HG03196 (cell line): ENCODE results near the gene UBL7.
"Not testable (repeated sequence)": the region's sequence is repeated elsewhere in the genome, so short reads cannot be mapped to it uniquely, and the experiment has no call there.

Experiments used
- ATAC-seq: cut with Tn5 transposase; IDR thresholded peaks from one replicate; pipeline ENCODE4 v1.9.1; 2021; ENCODE audit not compliant: unreplicated experiment

UBL7 gene

GRCh38 chr15:74464216-74464615 is 3.3 kb upstream of the UBL7 start:
- ATAC-seq, result no peak

DNA sequence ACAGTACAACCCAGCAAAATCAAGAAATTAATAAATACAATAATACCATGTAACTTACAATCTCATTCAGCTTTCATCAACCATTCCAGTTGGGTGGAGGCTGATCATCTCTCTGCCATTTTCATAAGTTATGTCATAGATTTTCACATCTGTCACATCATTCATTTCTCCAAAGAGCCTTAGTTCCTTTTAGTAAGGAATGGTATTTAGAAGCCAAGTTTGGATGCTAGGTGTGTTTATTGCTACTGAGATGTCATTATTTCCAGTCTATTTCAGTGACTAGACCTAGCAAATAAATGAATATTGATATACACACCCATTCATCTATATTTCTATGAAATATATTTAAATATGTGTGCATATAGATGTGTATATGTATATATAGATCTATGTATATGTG is 2.7 kb upstream of the UBL7 start:
- no peak for ATAC-seq

DNA sequence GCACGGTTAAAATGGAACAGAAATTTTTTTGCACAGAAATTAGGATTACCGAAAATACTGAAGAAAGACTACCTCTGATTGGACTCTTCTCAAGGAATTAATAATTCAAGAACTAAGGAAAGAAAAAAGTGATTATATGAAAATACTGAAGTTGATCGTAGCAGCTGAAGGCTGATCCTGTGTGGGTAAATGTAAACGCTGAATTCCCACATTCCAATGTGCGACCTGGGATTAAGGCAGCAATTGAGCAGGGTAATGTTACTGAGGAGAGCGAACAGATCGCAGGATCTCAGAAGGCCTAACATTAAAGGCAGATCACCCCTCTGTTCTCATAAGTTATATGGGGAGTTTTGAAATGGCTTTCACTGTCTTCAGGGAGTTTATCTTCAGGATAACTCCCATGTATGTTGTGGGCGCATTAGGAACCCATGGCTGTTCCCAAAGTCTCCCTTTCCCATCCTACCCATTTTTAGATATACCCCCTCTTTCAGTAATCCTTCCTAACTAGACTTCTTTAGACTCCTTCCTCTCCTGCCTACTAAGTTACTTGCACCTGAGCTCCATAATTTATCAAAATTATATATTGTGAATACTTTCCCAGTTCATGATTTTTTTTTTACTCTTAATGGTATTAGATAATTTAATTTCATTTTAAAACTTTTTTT is 1.0 kb upstream of the UBL7 start:
- ATAC-seq, result no peak

- no peak for ATAC-seq
These were observed 662 bp downstream of the UBL7 start for GRCh38 chr15:74460298-74460697.

DNA sequence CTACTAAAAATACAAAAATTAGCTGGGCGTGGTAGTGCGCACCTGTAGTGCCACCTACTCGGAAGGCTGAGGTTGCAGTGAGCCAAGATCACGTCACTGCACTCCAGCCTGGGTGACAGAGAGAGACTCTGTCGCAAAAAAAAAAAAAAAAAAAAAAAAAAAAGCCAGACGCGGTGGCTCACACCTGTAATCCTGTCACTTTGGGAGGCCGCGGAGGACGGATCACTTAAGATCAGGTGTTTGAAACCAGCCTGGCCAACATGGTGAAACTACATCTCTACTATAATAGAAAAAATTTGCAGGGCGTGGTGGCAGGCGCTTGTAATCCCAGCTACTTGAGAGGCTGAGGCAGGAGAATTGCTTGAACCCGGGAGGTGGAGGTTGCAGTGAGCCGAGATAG is 1.2 kb downstream of the UBL7 start:
- ATAC-seq, result not testable (repeated sequence)

DNA sequence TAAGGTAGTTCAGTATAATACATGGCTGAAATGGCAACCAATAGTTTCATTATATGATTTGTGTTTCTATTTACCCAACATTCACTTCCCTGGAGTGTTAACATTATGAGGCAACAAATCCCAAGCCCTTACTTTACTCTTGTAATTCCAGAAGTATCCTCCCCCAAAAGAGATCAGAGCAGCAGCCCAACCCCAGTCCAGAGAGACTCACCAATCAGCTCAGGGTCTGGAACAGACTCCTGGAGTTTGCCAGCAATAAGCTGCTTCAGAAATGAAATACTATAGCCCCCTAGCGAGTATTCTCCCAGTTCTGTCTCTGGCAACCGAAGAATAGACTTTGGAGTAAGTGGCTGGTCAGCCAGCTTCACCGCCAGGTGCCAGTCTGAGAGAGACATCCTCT is 2.5 kb downstream of the UBL7 start:
- ATAC-seq, result no peak

DNA sequence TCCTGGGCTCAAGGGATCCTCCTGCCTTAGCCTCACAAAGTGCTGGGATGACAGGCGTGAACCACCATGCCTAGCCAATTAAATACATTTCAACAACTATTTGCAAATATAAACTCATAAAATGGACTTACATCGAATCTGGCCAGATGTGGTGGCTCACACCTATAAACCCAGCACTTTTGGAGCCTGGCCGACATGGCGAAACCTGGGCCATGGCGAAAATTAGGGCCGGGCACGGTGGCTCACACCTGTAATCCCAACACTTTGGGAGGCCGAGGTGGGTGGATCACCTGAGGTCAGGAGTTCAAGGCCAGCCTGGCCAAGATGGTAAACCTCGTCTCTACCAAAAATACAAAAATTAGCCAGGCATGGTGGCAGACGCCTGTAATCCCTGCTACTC is 3.9 kb downstream of the UBL7 start:
- not testable (repeated sequence) for ATAC-seq

DNA sequence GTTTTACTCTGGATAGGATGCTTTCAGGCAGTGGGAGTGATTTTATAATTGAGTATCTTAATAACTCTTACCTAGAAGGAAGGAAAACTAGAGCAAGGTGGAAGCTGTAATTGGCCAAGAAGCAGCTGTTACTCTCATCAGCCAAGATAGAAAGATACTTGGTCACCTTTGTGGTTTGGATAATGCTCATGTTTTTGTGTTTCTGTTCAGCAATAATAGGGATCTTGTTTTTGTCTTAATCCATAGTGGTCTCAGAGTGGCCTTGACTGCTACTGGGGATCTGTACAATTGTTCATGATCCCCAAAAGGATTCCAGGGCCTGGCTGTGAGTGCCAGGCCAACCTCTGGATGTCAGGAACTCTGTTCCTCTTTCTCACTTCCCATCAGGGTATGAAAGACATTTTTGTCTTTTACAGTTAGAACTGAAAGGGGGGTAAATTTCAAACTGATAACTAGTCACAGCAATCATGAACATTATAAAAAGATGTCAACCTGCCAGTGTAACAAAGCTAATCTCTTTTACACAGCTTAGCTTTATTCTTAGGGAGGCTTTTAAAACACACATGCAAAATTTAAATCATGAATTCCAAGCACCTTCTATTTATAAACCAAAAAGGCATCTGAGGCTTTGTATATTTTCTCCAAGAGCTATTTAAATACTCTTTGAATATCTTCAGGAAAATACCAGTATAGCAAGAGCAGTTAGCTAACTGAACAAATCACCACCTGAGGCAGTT is 6.0 kb downstream of the UBL7 start:
- no peak for ATAC-seq

DNA sequence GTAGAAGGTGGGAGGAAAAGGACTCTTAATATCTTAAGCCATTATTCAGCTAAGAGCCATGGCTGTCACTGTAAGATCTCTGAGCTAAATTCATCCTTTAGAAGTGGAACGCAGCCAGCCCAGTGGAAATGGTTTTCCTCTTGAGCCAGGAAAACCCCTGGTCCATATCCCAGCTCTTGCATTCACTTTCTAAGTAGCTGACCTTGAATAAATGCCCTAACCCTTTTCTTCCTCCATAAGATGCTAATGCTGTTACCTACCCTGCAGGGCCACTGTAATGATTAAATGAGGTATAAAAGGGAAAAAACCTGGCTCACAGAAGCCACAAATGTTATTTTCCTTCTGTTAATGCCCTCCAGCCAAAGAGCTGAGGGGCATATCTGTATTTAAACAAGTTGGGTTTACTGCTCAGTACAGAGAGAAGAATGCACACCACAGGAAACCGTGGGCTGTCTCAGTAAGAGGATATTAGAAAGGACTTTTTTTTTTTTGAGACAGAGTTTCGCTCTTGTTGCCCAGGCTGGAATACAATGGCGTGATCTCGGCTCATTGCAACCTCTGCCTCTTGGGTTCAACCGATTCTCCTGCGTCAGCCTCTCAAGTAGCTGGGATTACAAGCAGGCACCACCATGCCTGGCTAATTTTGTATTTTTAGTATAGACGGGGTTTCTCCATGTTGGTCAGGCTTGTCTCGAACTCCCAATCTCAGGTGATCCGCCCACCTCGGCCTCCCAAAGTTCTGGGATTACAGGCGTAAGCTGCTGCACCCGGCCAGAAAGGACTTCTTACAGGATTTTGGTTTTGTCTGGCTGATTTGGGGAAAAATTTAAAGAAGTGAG is 6.8 kb downstream of the UBL7 start:
- ATAC-seq, result no peak

DNA sequence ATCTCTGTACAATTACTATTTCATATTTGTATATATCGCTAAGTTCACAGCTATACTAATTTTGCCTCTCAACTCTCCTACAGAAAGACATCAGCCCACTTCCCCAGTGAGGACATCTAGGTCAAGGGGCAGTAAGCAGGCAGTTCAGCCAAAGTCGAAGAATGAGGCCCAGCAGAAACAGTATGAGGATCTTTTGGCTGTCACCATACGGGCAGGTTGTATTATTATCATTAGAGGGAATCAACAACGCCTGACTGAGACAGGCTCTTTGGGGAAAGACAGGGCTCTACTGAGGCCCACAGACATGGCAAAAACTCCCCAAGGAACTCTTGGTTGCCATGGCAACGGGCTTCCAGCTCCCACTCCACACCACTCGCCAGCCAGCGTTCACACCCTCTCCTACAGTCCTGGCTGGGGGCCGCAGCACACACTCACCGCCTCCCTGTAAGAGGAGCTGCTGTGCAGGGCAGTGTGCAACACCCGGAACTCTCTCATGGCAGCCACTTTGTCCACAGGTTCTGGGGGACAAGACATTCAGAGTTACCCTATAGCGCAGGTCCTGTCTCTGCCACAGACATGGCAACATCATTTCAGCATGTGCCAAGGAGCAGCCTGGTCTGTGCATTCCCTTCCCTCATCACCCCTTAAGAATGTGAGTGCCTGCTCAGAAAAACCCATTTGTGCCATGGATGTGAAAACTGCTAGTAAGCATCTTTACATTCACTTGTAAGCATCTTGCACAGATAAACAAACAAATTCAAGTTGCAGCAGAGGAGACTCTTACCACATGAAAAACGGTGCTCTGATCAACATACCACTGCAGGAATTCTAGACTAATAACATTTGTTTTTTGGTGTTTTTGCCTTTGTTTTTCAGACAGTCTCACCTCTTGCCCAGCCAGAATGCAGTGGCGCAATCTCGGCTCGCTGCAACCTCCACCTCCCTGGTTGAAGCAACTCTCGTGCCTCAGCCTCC is 8.8 kb downstream of the UBL7 start:
- ATAC-seq, result no peak

- ATAC-seq, result no peak
These were observed 9.6 kb downstream of the UBL7 start for GRCh38 chr15:74451322-74451721.

DNA sequence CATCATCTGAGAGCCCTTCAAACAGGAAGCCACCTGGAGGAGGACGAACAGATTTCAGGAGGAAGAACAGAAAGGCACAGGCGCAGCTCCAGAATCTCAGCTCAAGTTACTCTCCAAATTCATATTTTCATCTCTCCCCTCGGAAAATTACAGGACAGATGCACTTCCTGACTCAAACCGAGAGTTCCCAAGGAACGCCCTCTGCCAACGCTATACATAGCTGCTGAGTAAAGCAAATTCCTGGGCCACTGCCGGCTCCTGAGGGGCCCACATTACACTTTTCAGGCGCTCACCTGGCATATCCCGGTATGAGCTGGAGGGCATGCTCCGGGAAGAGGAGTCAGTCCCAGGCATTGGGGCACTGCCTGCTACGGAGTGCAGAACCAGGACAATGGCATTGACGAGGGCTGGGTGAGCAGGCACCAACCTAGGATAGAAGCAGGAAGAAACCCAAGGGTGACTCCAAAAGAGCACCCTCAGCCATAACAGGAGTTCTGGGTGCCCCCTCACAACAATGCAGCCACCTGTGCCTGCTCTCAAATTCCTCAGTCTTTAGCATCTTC is 11.2 kb downstream of the UBL7 start:
- no peak for ATAC-seq

GRCh38 chr15:74449095-74449494 is 11.9 kb downstream of the UBL7 start:
- no peak for ATAC-seq

GRCh38 chr15:74445816-74446763 is 14.9 kb downstream of the UBL7 start:
- no peak for ATAC-seq

DNA sequence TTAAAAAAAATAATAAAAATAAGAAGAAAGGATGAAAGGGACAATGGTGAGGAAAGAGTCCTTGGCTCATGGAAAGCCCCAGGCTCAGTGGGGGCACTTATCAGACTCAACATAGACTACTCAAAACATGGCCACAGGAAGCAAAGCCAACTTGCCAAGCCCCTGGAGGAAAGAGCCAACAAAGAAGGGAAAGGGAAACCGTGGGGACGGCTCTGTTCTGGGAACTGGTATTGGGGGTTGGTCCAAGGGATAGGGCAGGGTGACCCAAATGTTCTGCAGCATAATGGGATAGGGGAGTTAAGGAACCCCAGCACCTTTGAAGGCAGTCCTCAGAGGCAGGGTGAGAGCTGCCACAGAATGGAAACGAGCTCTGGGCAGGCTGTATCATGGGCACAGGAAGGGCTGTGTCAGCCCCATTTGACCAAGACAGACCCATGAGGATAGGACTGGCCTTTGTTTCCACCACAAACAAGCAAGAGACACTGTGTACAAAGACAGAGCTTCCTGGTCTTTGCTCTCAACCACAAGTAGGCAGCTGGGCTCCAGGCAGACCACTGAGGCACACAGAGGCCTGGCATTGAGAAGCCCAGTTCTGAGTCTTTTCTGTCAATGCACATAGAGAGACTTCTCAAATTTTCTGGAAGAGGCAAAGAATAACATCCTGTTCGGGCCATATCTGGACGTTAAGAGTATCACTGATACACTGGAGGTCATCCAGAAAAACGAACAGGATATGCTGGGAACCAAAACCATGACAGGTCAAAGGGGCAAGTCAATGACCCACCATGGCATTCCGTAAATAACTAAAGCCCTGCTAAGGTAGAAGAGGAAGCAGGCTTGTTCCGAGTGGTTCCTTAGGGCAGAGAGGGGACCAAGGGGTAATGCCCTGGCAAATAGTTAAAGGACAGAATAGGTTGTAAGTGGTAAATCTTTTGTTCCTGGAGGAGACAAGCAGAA is 16.6 kb downstream of the UBL7 start:
- ATAC-seq, result no peak

- ATAC-seq, result no peak
These were observed 17.7 kb downstream of the UBL7 start for GRCh38 chr15:74443100-74443909.

DNA sequence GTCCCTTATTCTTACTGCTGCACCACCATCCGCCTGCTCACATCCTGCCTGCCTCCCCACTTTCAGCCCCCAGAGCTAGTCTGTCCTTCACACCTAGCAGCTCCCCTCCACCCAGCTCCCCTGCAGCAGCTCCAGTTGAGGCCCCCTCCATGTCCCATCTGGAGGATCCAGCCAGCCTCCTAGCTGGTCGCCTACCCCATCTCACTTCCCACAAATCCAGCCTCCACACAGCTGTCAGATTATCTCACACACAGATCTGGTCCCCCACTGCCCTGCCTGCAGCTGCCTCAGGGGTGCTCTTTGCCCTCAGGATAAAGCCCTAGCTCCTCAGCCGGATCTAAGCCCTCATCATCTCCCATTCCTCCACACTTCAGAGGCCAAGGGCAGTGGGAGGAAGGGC is 18.4 kb downstream of the UBL7 start:
- no peak for ATAC-seq
